H9 (cell line): ENCODE data around the gene DPM3. TPM values are rescaled to one million over a fixed set of nuclear protein-coding genes. Genes with fewer than 3 reads are reported as not detected.

ENCODE experiments used
- DNase-seq: peaks from one replicate; pipeline ENCODE4 v3.0.0-alpha.2; 2017
- H2AFZ ChIP-seq: one replicate; pipeline ENCODE4 v1.6.1; 2013; ENCODE audit warnings: mild to moderate bottlenecking, low read length, control low read depth, moderate library complexity
- H2AK5ac ChIP-seq: 2 replicates; pipeline ENCODE4 v1.6.1; 2013; ENCODE audit warnings: low read length, control low read depth, mixed read lengths; ENCODE audit not compliant: insufficient read length
- H2BK120ac ChIP-seq: one replicate; pipeline ENCODE4 v1.6.1; 2013; ENCODE audit warnings: low read depth, mild to moderate bottlenecking, low read length, control low read depth, inconsistent platforms; ENCODE audit not compliant: poor library complexity, severe bottlenecking
- H2BK12ac ChIP-seq: 2 replicates; pipeline ENCODE4 v1.6.1; 2013; ENCODE audit warnings: low read length, control low read depth, mixed read lengths, low read depth; ENCODE audit not compliant: insufficient read length
- H2BK15ac ChIP-seq: 2 replicates; pipeline ENCODE4 v1.6.1; 2013; ENCODE audit warnings: low read depth, low read length, control low read depth
- H2BK20ac ChIP-seq: one replicate; pipeline ENCODE4 v1.6.1; 2013; ENCODE audit warnings: low read depth, mild to moderate bottlenecking, low read length, control low read depth, inconsistent platforms; ENCODE audit not compliant: poor library complexity, severe bottlenecking
- H2BK5ac ChIP-seq: 2 replicates; pipeline ENCODE4 v1.6.1; 2013; ENCODE audit warnings: low read length, control low read depth, mixed read lengths; ENCODE audit not compliant: insufficient read length
- H3K14ac ChIP-seq: 2 replicates; pipeline ENCODE4 v1.6.1; 2013; ENCODE audit warnings: low read length, control low read depth; ENCODE audit not compliant: insufficient read depth
- H3K18ac ChIP-seq: 2 replicates; pipeline ENCODE4 v1.6.1; 2013; ENCODE audit warnings: low read depth, mild to moderate bottlenecking, mixed read lengths, low read length, control low read depth; ENCODE audit not compliant: insufficient read length
- H3K23ac ChIP-seq: 2 replicates; pipeline ENCODE4 v1.6.1; 2013; ENCODE audit warnings: low read length, control low read depth, mixed read lengths, low read depth; ENCODE audit not compliant: insufficient read length
- H3K23me2 ChIP-seq: 2 replicates; pipeline ENCODE4 v1.6.1; 2013; ENCODE audit warnings: low read depth, mild to moderate bottlenecking, mixed read lengths, low read length, control low read depth; ENCODE audit not compliant: insufficient read length, poor library complexity, severe bottlenecking
- H3K27ac ChIP-seq: 2 replicates; pipeline ENCODE4 v1.5.1; 2013; ENCODE audit warnings: low read length, control low read depth, mixed read lengths, low read depth; ENCODE audit not compliant: insufficient read length
- H3K27me3 ChIP-seq: 2 replicates; pipeline ENCODE4 v1.6.1; 2013; ENCODE audit warnings: low read length, control low read depth, inconsistent platforms; ENCODE audit not compliant: insufficient read depth
- H3K4ac ChIP-seq: 2 replicates; pipeline ENCODE4 v1.6.1; 2013; ENCODE audit warnings: low read depth, mild to moderate bottlenecking, control low read depth, inconsistent platforms, low read length, moderate library complexity
- H3K4me1 ChIP-seq: 2 replicates; pipeline ENCODE4 v1.6.1; 2013; ENCODE audit warnings: low read length, control low read depth, inconsistent platforms; ENCODE audit not compliant: insufficient read depth
- H3K4me2 ChIP-seq: 2 replicates; pipeline ENCODE4 v1.6.1; 2013; ENCODE audit warnings: low read length, control low read depth, mixed read lengths; ENCODE audit not compliant: insufficient read length, insufficient read depth
- H3K56ac ChIP-seq: 2 replicates; pipeline ENCODE4 v1.6.1; 2013; ENCODE audit warnings: low read depth, mild to moderate bottlenecking, mixed read lengths, low read length, control low read depth; ENCODE audit not compliant: insufficient read length
- H3K79me1 ChIP-seq: 2 replicates; pipeline ENCODE4 v1.6.1; 2013; ENCODE audit warnings: low read depth, mild to moderate bottlenecking, moderate library complexity, low read length, control low read depth, inconsistent platforms; ENCODE audit not compliant: insufficient read depth, poor library complexity, severe bottlenecking
- H3K79me2 ChIP-seq: 2 replicates; pipeline ENCODE4 v1.6.1; 2013; ENCODE audit warnings: low read length, control low read depth, inconsistent platforms; ENCODE audit not compliant: insufficient read depth
- H3K9ac ChIP-seq: 2 replicates; pipeline ENCODE4 v1.6.1; 2013; ENCODE audit warnings: low read length, control low read depth, mixed read lengths; ENCODE audit not compliant: insufficient read length; ENCODE audit errors: extremely low read depth
- H3K9me3 ChIP-seq: one replicate; pipeline ENCODE4 v1.6.1; 2013; ENCODE audit warnings: low read depth, low read length, inconsistent platforms; ENCODE audit not compliant: control insufficient read depth
- H3T11ph ChIP-seq: one replicate; pipeline ENCODE4 v1.6.1; 2013; ENCODE audit warnings: mild to moderate bottlenecking, low read length, control low read depth, inconsistent platforms
- H4K20me1 ChIP-seq: one replicate; pipeline ENCODE4 v1.6.1; 2013; ENCODE audit not compliant: control insufficient read depth, insufficient read length, insufficient read depth
- H4K5ac ChIP-seq: 2 replicates; pipeline ENCODE4 v1.6.1; 2013; ENCODE audit warnings: low read depth, mild to moderate bottlenecking, mixed read lengths, low read length, control low read depth; ENCODE audit not compliant: insufficient read length
- H4K8ac ChIP-seq: replicated peaks from 2 replicates; pipeline ENCODE4 v1.6.1; 2013; ENCODE audit warnings: low read length, control low read depth, mixed read lengths, low read depth; ENCODE audit not compliant: insufficient read length
- H4K91ac ChIP-seq: 2 replicates; pipeline ENCODE4 v1.6.1; 2013; ENCODE audit warnings: low read depth, mild to moderate bottlenecking, moderate library complexity, mixed read lengths, low read length, control low read depth; ENCODE audit not compliant: insufficient read length
- H3K27ac Mint-ChIP-seq, 3 experiments: 2 replicates in 2 of 3; 3 replicates in 1 of 3; pipeline ENCODE4 v1.8.0; 2020 to 2021; ENCODE audit warnings: mixed read lengths in 3 of 3, mild to moderate bottlenecking in 1 of 3, moderate library complexity in 1 of 3
- H3K27me3 Mint-ChIP-seq: 2 replicates; pipeline ENCODE4 v1.8.0; 2021; ENCODE audit warnings: low read depth, mild to moderate bottlenecking, moderate library complexity, mixed read lengths
- H3K36me3 Mint-ChIP-seq, 3 experiments: 2 replicates in 2 of 3; 3 replicates in 1 of 3; pipeline ENCODE4 v1.8.0; 2020 to 2021; ENCODE audit warnings: low read depth in 3 of 3, mixed read lengths in 3 of 3; ENCODE audit not compliant: insufficient read depth in 1 of 3
- H3K4me1 Mint-ChIP-seq, 2 experiments: 2 replicates each; pipeline ENCODE4 v1.8.0; 2020; ENCODE audit warnings: mixed read lengths in 2 of 2
- H3K4me3 Mint-ChIP-seq, 2 experiments: 2 replicates in 1 of 2; 3 replicates in 1 of 2; pipeline ENCODE4 v1.8.0; 2020 to 2021; ENCODE audit warnings: mild to moderate bottlenecking in 2 of 2, mixed read lengths in 2 of 2, moderate library complexity in 1 of 2
- H3K9me3 Mint-ChIP-seq, 2 experiments: 2 replicates in 1 of 2; 3 replicates in 1 of 2; pipeline ENCODE4 v1.8.0; 2020; ENCODE audit warnings: mild to moderate bottlenecking in 2 of 2, mixed read lengths in 2 of 2, moderate library complexity in 1 of 2
- CTCF ChIP-seq: fragments of 200-600 bp; sonication (generic); conservative IDR thresholded peaks from 3 replicates; pipeline ENCODE4 v1.8.0; 2021; ENCODE audit warnings: antibody characterized with exemption, mild to moderate bottlenecking
- WGBS: extraction: QIAGEN DNeasy Blood & Tissue Kit; methylation state at CpG from one replicate; pipeline ENCODE4 v1.1.7; 2013; ENCODE audit warnings: missing lambda C conversion rate, low lambda C conversion rate, mixed read lengths; ENCODE audit not compliant: insufficient read length; ENCODE audit errors: extremely low coverage; 5-methylcytosine and 5-hydroxymethylcytosine counted together
- total RNA-seq: library from RNA; stranded (reverse); gene quantifications from 2 replicates; pipeline ENCODE4 v1.2.1, GENCODE V29; 2021

The DPM3 gene
- total RNA-seq, 1 experiment from 2014 or later: 48.5 TPM

- Histone ChIP-seq H4K91ac (no peak overlapping the region), H3K23me2 (no peaks in the 10 kb centered on the region), H3K4me1 (peaks cover 3% of the 10 kb centered on the region), H2BK15ac (no peak overlapping the region), H3K14ac (no peak overlapping the region), H2BK12ac (no peak overlapping the region), H3K18ac (no peak overlapping the region), H3T11ph (no peak overlapping the region), H3K79me2 (no peaks in the 10 kb centered on the region), H2AFZ (no peak overlapping the region), H3K23ac (no peak overlapping the region), H4K20me1 (no peaks in the 10 kb centered on the region), H4K8ac (no peak overlapping the region), H3K27ac (no peak overlapping the region), H3K9me3 (no peaks in the 10 kb centered on the region), H2BK5ac (no peak overlapping the region), H2BK20ac (no peak overlapping the region), H3K79me1 (no peaks in the 10 kb centered on the region), H4K5ac (no peak overlapping the region), H3K9ac (no peak overlapping the region), H2BK120ac (no peak overlapping the region), H3K4me2 (no peak overlapping the region), H3K56ac (no peak overlapping the region), H2AK5ac (no peak overlapping the region), H3K4ac (no peak overlapping the region), H3K27me3 (no peaks in the 10 kb centered on the region)
- peaks cover 17 to 31% of the 10 kb centered on the region in 2 experiments for H3K4me1 Mint-ChIP-seq
- peaks cover 12 to 34% (median 30%) of the 10 kb centered on the region in 3 experiments; a peak in 6 of 7 replicates for H3K36me3 Mint-ChIP-seq
- H3K9me3 Mint-ChIP-seq: peaks cover 0 to 2% of the 10 kb centered on the region in 2 experiments; a peak in 1 of 5 replicates
- DNase-seq: no peak
- H3K27me3 Mint-ChIP-seq: peaks cover 1% of the 10 kb centered on the region; the same call in 1 of the 2 replicates
- peak overlapping the region in 2 of 3 experiments; percentile 3 to 55; a peak in 4 of 7 replicates for H3K27ac Mint-ChIP-seq
- TF ChIP-seq CTCF: no peak; the same call in 2 of the 3 replicates
- no peak overlapping the region for H3K4me3 Mint-ChIP-seq
- WGBS: no CpG with 5 or more reads among the region's 21 CpGs
These were observed 44.8 kb upstream of the DPM3 start for GRCh38 chr1:155184835-155185782.
